Inferior parietal cortex (tissue), 1 donor: ENCODE data around the gene ATP6AP2.

Experiments
- DNase-seq: peaks from one replicate; pipeline ENCODE4 v3.0.0-alpha.2; 2016; ENCODE audit errors: extremely low spot score

ATP6AP2 gene

DNA sequence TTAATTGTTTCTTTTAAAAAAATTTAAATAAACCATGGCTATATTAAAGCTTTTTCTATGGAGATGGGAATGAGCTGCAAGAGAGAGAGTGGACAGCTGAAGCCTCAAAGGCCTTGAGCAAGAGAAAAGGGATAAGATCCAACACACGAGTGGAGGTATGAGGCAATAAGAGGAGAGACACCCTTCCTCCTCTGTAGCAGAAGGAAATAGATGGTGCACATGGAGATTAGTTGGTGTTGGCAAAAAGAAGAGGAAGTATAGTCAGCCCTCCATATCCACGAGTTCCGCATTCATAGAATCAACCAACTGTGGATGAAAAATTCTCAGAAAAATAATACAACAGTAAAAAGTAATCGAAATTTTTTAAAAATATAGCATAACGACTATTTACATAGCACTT is 63.4 kb downstream of the ATP6AP2 start:
- DNase-seq, result no peak

DNA sequence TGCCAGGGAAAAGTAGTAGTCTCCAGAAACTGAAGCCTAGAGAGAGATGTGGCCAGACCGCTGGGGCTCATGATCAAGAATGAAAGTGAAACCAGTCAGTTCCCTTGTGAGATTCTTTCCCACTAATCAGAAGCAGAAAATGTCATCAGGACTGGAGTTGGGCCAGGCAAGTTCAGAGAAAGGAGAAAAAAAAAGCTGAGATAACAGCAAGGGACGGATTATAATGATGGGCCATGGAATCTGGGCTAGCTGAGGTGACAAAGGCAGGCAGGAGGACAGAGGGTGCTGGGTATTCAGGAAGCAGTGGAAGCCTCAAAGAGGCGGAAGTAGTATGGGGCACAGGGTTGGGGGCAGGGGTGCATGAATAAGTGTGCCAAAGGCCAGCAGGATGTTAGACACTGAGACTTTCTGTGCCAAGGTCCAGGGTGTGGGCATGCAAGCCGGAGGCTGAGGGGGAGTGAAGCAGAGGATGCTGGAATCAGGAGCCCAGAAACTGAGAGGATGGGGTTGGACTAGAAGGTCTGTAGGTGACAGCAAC is 64.1 kb downstream of the ATP6AP2 start:
- no peak for DNase-seq

DNA sequence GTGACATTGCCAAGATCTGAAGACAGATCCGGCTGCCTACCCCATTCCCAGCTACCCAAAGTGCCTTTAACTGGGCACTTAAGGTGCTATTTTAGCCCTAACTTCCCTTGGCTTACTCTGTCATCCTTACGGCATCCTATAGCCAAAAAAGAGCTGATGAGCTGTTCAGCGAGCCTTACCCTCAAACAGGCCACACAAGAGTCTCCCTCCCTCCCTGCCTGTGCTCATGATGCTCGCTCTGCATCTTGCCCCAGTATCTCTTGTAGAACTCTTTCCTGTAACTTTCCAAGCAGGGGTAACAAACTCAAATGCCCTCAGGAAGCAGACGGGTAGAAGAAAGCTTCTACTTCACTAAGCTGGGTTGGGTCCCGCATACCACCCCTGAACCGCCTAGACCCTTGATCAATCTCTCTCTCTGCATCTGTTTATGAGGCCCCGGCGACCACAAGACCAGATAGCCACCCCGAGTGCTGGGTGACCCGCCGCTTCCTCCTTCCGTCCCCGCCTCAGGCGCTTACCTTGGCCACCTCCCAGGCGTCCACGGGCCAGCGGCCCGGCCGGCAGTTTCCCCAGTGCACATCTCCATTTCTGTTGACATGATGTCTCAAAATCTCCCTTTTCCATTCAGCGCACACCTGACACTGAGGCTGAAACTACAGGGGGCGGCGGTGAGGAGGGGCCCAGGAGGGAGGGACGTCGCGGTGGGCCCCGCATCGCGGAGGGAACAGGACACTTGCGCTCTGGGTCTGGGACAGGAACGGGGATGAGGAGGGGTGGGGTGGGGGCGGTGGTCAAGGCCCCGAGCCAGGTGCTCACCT is 65.9 kb downstream of the ATP6AP2 start:
- DNase-seq, result no peak

DNA sequence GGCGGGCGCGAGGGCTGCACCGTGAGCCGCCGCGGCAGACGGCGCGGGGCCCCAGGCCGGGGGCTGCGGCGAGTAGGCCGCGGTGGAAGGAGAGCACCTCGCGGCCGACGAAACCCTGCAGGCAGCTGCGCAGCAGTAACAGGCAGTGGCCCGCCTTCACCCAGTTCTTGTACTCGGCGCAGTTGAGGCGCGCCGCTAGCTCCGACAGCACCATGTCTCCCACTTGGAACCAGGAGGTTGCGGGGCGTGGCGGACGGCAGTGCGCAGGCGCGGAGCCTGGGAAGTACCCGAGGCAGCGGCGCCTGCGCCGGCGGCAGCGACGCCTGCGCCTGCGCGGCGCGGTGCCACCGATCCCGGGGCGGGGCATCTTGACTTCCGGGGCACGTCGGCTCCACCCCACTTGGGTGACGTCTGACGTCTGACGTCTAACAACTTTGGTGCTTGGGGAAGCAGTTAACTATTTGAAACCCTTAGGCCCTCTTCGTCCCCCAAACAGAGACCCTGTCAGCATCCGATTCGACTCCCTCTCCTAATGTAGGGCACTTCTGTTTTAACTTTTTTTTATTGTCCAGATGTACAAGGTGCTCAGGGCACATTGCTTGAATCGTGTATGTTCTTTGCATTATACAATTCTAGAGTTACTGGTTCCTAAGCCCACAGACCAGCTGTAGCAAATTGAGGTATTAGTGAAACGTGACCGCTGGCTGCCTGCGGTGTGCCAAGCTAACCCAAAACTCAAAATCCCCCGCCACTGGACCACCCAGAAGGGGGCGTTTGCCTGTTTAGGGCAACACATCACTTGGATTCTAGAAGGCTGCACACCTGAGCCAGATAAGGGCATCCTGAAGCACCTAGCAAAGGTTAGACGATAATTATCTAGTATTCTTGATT is 66.8 kb downstream of the ATP6AP2 start, which contains the start of gene CXorf38:
CXorf38 (minus strand) TSS at position 255 of the 891 bp plus-strand sequence; CDS start at position 214, 41 bp downstream.
- peak; percentile 78 for DNase-seq

DNA sequence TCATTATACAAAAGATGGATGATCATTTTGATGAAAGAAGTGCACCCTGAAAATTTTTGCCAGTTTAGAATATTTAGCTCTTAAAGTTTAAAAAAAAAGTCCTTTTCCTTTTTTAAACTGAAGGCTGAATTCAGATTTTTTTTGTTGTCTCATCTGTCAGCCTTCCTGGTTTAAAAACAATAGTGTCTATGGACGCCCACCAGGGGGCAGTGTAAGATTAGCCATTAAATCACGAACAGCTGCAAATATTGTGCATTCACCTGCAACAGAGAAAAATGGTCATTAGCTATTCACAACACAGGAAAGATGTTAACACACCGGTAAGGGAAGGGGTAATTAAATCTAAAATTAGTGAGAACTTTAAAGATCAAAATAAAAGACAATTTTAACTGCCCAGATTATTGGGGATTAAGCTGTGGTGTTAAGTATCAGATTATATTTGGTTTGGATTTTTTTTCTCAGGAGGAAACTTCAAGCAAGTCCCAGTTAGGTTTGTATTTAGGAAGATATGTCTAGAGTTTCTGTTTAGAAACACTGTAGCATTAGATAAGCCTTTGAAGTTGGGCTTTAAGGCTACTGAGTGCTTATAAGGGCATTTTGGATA is 71.0 kb downstream of the ATP6AP2 start:
- DNase-seq, result peak; percentile 79

DNA sequence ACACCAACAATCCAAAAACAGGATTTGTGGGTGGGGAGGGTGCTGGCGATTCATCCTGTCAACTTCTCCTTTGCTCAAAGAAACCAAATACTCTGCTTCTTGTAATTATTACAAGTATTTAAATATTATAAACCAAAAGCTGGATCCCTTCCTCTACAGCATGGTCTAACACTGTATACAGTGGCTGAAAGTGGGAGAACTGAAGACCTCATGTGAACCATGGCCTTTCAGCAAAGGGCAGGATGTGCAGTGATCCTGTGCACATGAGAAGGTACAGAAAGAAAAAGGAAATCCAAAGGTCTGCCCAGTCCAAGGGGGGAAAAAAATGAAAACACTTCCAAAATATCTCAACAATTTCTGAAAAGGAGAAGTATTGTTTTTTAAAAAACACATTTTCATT is 71.9 kb downstream of the ATP6AP2 start:
- DNase-seq, result no peak

DNA sequence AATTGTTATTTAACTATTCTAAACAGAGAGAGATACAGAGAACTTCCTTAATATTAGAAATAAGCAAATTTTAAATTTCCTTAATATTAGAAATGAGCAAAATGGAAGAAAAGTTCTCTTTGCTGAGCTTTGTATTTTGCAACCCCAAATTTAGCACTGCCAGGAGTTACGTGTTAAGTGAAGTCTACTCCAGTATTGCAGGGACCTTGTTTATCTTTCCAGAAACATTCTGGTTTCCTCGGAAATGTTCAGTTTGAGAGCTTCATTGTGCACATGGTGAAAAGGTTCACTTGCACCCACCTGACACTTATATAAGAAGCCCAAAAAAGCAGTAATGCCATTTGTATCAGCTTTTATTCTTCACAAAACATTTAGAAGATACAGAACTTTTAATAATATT is 72.8 kb downstream of the ATP6AP2 start:
- DNase-seq, result no peak
